Left lung (tissue), 10 donors: ENCODE data around the gene RAD9A. TPM values are rescaled to one million over a fixed set of nuclear protein-coding genes. Genes with fewer than 3 reads are reported as not detected.
A peak's percentile ranks its signal among the peaks of the same experiment; 100 is the strongest.

ENCODE experiments used
- ATAC-seq: fragments of 200-7000 bp; cut with Tn5 transposase; one replicate; pipeline ENCODE4 v1.9.1; 2020; ENCODE audit warnings: moderate library complexity
- DNase-seq, 4 donors: peaks; one replicate each; pipeline ENCODE4 v3.0.0-alpha.2; 2013 to 2020
- H3K27ac ChIP-seq, 2 donors: fragments of 200-600 bp; sonication (generic) in 1 of 2; one replicate each; pipeline versions ENCODE4 v1.5.0 to v1.8.0; 2020 to 2021
- H3K27me3 ChIP-seq, 2 donors: fragments of 200-600 bp; sonication (generic) in 1 of 2; one replicate each; pipeline versions ENCODE4 v1.5.0 to v1.8.0; 2020 to 2021
- H3K36me3 ChIP-seq, 2 donors: fragments of 200-600 bp; sonication (generic) in 1 of 2; one replicate each; pipeline versions ENCODE4 v1.5.0 to v1.8.0; 2020 to 2021
- H3K4me1 ChIP-seq, 2 donors: fragments of 200-600 bp; one replicate each; pipeline ENCODE4 v1.8.0; 2021
- H3K4me3 ChIP-seq, 2 donors: fragments of 200-600 bp; sonication (generic) in 1 of 2; one replicate each; pipeline versions ENCODE4 v1.5.0 to v1.8.0; 2020 to 2021; ENCODE audit warnings: mild to moderate bottlenecking in 1 of 2
- H3K9me3 ChIP-seq, 2 donors: fragments of 200-600 bp; sonication (generic) in 1 of 2; one replicate each; pipeline versions ENCODE4 v1.5.0 to v1.8.0; 2020 to 2021
- CTCF ChIP-seq, 2 donors: fragments of 200-600 bp; sonication (generic) in 1 of 2; IDR thresholded peaks; one replicate each; pipeline versions ENCODE4 v1.5.0 to v1.8.0; 2021; ENCODE audit warnings: antibody characterized with exemption in 2 of 2
- intact Hi-C, 2 donors: fragments of 100-400 bp; cut with DNase I; formaldehyde crosslinking; loops; one replicate each; pipeline versions ENCODE4 v1.11.2 to v1.14.2; 2022
- polyA plus RNA-seq, 6 donors: library from polyadenylated mRNA; unstranded; fragments of 120-200 nt; gene quantifications; one replicate each; pipeline ENCODE4 v1.2.1, GENCODE V29; 2013; ENCODE audit not compliant: insufficient read length in 6 of 6
- total RNA-seq, 2 donors: library from RNA; stranded (reverse); fragmentation: NEBNext Ultra II Directional; extraction: Animal tissue kit (Norgen Biotek cat#: 25700); gene quantifications; one replicate each; pipeline ENCODE4 v1.2.1, GENCODE V29; 2021
- donor health status: DM: no; HTN: yes; CAD: no.
- donor health status: DM: no; HTN: no; CAD: no.

The RAD9A gene
- total and polyA plus RNA-seq, 8 donors = 18.4 to 31.3 (median 23.7) TPM

DNA sequence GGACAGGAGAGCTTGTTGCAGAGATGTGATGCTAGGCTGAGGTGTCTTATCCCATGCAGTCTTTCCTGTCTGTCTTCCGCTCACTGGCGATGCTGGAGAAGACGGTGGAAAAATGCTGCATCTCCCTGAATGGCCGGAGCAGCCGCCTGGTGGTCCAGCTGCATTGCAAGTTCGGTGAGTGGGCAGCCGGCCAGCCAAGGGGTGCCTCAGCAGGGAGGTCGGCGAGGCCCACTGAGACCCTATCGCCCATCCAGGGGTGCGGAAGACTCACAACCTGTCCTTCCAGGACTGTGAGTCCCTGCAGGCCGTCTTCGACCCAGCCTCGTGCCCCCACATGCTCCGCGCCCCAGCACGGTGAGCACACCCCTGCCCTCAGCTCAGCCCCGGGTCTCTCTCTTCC, 1.7 kb downstream of the RAD9A start:
- H3K27me3 ChIP-seq = no peaks in the 10 kb centered on the region
- intact Hi-C loops = loop anchor here in 1 of 2 donors (5.0 kb wide), 1 partner anchor 114 kb away; the partner anchor contains the start of genes CDK2AP2 and PITPNM1
- no peak overlapping the region for H3K4me3 ChIP-seq
- H3K36me3 ChIP-seq = peaks cover 0 to 50% of the 10 kb centered on the region in 2 donors
- ATAC-seq (no peak), DNase-seq (peak in 1 of 4 donors; percentile 80)
- TF ChIP-seq CTCF (IDR thresholded peaks at IDR 0.05) = no peak
- H3K9me3 ChIP-seq = no peaks in the 10 kb centered on the region
- H3K4me1 ChIP-seq = peaks cover 5 to 42% of the 10 kb centered on the region in 2 donors
- H3K27ac ChIP-seq = no peak overlapping the region

DNA sequence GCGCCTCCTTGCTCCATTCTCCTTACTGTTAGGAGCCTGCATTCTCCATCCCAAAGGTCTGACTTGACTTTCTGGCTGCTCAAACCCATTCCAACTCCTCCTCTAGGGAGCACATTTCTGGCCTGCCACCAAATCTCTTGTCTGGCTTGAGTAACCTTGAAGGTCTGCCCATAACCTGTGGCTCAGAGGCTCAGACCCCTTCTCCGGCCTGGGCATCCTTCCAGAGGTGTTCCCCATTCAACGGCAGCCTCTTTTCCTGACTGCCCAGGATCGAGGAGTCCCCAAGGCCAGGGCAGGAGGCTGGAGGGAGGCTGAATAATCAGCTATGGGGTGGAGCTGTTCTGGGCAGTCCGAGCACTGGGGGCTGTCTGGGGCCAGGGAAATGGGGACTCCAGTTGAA, 2.2 kb downstream of the RAD9A start:
- H3K27ac ChIP-seq = no peak overlapping the region
- H3K9me3 ChIP-seq = no peaks in the 10 kb centered on the region
- H3K4me1 ChIP-seq = peaks cover 5 to 48% of the 10 kb centered on the region in 2 donors
- intact Hi-C loops = loop anchor here in 1 of 2 donors (5.0 kb wide), 1 partner anchor 113 kb away; the partner anchor contains the start of genes CDK2AP2 and PITPNM1
- H3K36me3 ChIP-seq = peaks cover 0 to 56% of the 10 kb centered on the region in 2 donors
- ATAC-seq (no peak), DNase-seq (peak in 1 of 4 donors; percentile 39)
- no peak for TF ChIP-seq CTCF (IDR thresholded peaks at IDR 0.05)
- H3K27me3 ChIP-seq = no peaks in the 10 kb centered on the region
- no peak overlapping the region for H3K4me3 ChIP-seq

GRCh38 chr11:67395555-67396258, 3.9 kb downstream of the RAD9A start:
- ATAC-seq (no peak), DNase-seq (peak in 1 of 4 donors; percentile 75)
- no peak for TF ChIP-seq CTCF (IDR thresholded peaks at IDR 0.05)
- H3K27me3 ChIP-seq = no peaks in the 10 kb centered on the region
- intact Hi-C loops = no loop called here
- H3K9me3 ChIP-seq = no peaks in the 10 kb centered on the region
- no peak overlapping the region for H3K4me3 ChIP-seq
- H3K36me3 ChIP-seq = peaks cover 0 to 71% of the 10 kb centered on the region in 2 donors
- H3K27ac ChIP-seq = no peak overlapping the region
- peaks cover 19 to 62% of the 10 kb centered on the region in 2 donors for H3K4me1 ChIP-seq

GRCh38 chr11:67396259-67396581, 4.4 kb downstream of the RAD9A start:
- no peaks in the 10 kb centered on the region for H3K27me3 ChIP-seq
- no peak overlapping the region for H3K27ac ChIP-seq
- no peaks in the 10 kb centered on the region for H3K9me3 ChIP-seq
- DNase-seq = peak in 1 of 4 donors; percentile 57
- intact Hi-C loops = no loop called here
- TF ChIP-seq CTCF (IDR thresholded peaks at IDR 0.05) = no peak
- H3K36me3 ChIP-seq = peaks cover 0 to 71% of the 10 kb centered on the region in 2 donors
- no peak for ATAC-seq
- H3K4me1 ChIP-seq = peaks cover 21 to 61% of the 10 kb centered on the region in 2 donors
- H3K4me3 ChIP-seq = no peak overlapping the region

DNA sequence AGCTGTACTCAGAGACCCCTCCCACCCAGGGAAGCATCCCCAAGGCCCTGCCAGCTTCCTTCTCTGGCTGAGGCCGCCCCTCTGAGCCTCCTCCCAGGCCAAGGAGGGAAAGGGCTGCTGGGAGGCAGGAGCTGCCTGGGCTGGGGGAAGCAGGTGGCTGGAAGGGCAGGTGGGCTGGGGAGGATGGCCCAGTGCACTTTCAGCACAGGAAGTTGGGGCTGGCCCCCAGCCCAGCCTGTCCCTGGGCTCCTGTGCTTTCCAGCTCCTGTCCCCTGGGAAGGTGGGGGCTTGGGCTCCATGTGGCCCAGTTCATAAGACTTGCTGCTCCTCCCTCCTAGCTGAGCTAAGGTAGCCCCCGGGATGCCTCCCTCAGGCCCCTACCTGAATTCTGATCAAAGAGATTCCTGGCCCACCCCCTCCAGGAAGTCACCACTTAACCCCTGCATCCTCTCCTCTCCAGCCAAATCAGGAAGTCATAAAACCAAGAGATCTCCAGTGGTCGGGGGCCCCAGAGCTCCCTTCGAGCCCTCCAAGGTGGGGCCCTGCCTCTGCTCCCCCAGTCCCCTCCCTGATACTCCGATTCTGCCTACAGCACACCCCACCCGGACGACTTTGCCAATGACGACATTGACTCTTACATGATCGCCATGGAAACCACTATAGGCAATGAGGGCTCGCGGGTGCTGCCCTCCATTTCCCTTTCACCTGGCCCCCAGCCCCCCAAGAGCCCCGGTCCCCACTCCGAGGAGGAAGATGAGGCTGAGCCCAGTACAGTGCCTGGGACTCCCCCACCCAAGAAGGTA, 5.0 kb downstream of the RAD9A start:
- DNase-seq (peak in 1 of 4 donors; percentile 61), ATAC-seq (no peak)
- H3K9me3 ChIP-seq = no peaks in the 10 kb centered on the region
- intact Hi-C loops = no loop called here
- peaks cover 21 to 59% of the 10 kb centered on the region in 2 donors for H3K4me1 ChIP-seq
- no peak overlapping the region for H3K4me3 ChIP-seq
- H3K27ac ChIP-seq = peak overlapping the region in 1 of 2 donors; percentile 7
- peaks cover 0 to 71% of the 10 kb centered on the region in 2 donors for H3K36me3 ChIP-seq
- H3K27me3 ChIP-seq = no peaks in the 10 kb centered on the region
- no peak for TF ChIP-seq CTCF (IDR thresholded peaks at IDR 0.05)
